Liver (tissue), 3 donors: ENCODE measurements around the gene RBM38.

ENCODE experiments used
- CTCF ChIP-seq: fragments of 150-350 bp; IDR thresholded peaks from 2 replicates; pipeline ENCODE4 v1.5.1; 2017; ENCODE audit warnings: improper control_type of control experiment, low read depth, low read length; ENCODE audit not compliant: missing input control
- EGR1 ChIP-seq, 2 donors: IDR thresholded peaks; 2 replicates each; pipeline ENCODE4 v1.6.1; 2016 to 2018; ENCODE audit warnings: antibody characterized with exemption in 2 of 2, low read depth in 2 of 2
- FOXA1 ChIP-seq: IDR thresholded peaks from 2 replicates; pipeline ENCODE4 v1.6.1; 2016; ENCODE audit warnings: antibody characterized with exemption
- GABPA ChIP-seq, 2 donors: IDR thresholded peaks in 1 of 2; conservative IDR thresholded peaks in 1 of 2; 2 replicates each; pipeline ENCODE4 v1.6.1; 2016; ENCODE audit warnings: antibody characterized with exemption in 2 of 2, mild to moderate bottlenecking in 1 of 2, moderate library complexity in 1 of 2
- JUND ChIP-seq, 2 donors: IDR thresholded peaks; 2 replicates each; pipeline ENCODE4 v1.6.1; 2016; ENCODE audit warnings: antibody characterized with exemption in 2 of 2
- NR2F2 ChIP-seq: IDR thresholded peaks from 2 replicates; pipeline ENCODE4 v1.6.1; 2016; ENCODE audit warnings: antibody characterized with exemption
- RAD21 ChIP-seq, 2 donors: IDR thresholded peaks; 2 replicates each; pipeline ENCODE4 v1.6.1; 2016; ENCODE audit warnings: antibody characterized with exemption in 2 of 2, mild to moderate bottlenecking in 2 of 2
- SP1 ChIP-seq: IDR thresholded peaks from 2 replicates; pipeline ENCODE4 v1.6.1; 2018; ENCODE audit warnings: antibody characterized with exemption, mild to moderate bottlenecking
- TAF1 ChIP-seq: conservative IDR thresholded peaks from 2 replicates; pipeline ENCODE4 v1.6.1; 2016; ENCODE audit warnings: antibody characterized with exemption, mild to moderate bottlenecking
- YY1 ChIP-seq: IDR thresholded peaks from 2 replicates; pipeline ENCODE4 v1.6.1; 2016; ENCODE audit warnings: antibody characterized with exemption, mild to moderate bottlenecking
- ZBTB33 ChIP-seq: IDR thresholded peaks from 2 replicates; pipeline ENCODE4 v1.6.1; 2016; ENCODE audit warnings: antibody characterized with exemption
- TF ChIP-seq, protein P1 (sequence below): IDR thresholded peaks from 2 replicates; pipeline ENCODE4 v1.6.1; 2016; ENCODE audit warnings: antibody characterized with exemption
- donor health status: healthy.
- donor health status: healthy.

DNA sequence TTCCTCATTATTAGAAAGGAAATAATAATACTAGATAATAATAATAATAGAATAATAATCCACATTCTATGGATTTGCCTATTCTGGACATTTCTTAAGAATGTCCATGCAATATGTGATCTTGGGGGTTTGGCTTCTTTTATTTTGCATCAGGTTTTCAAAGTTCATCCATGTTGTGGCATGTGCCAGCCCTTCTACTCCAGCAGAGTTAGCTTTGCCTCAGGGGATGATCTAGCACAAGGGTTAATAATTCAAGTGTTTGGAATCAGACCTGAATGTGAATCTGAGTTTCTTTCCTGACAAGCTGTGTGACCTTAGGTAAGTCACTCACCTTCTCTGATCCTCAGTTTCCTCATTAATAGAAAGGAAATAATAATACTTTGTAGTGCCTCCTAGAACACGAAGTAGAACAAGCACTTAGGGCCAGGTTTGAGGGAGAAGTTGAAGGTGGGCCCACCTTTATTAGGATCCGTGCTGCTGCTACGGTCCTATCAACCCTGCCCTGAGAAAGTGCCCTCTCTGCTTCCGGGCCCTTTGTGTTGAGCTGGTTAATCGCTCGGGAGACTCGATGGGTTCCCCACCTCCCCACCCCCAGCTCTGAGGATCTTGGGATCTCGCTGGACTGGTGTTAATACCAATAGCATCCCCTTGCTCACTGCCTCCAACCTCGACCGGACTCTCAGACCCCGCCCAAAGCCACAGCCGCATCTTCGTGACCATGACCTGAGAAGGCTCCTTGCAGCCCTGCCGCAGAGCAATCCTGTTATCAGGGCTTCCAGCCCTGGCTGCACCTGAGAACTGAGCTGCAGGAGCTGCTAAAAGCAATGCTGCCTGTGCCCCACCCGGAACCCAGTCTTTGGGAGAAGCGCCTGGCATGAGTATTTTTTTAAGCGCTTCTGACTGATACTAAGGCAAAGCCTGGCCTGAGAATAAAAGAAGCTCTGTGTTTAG, 26.9 kb downstream of the RBM38 start:
- TF ChIP-seq TAF1 (no peak), CTCF (no peak), RAD21 (IDR thresholded peaks at IDR 0.05) (no peak), GABPA (IDR thresholded peaks at IDR 0.05 in 1 of 2, conservative IDR thresholded peaks at IDR 0.05 in 1 of 2) (no peak), YY1 (no peak), ZBTB33 (no peak), EGR1 (IDR thresholded peaks at IDR 0.05; ENCODE audit: low read depth in 2 of 2) (no peak), JUND (IDR thresholded peaks at IDR 0.05) (no peak), SP1 (no peak), FOXA1 (no peak), NR2F2 (no peak)
- TF ChIP-seq, protein P1, sequence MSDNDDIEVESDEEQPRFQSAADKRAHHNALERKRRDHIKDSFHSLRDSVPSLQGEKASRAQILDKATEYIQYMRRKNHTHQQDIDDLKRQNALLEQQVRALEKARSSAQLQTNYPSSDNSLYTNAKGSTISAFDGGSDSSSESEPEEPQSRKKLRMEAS, result no peak
